ENCODE data around the gene KDM6A. TPM values are rescaled to one million over a fixed set of nuclear protein-coding genes. Genes with fewer than 3 reads are reported as not detected.
A peak's percentile ranks its signal among the peaks of the same experiment; 100 is the strongest.

The KDM6A gene
- total and polyA plus RNA-seq, 2 of the 13 experiments (the other 11 are each of a cell fraction or from before 2014, with no cell fraction given): 16.7 to 18.2 TPM

- TF ChIP-seq ZMAT3 (CRISPR knock-in tag; conservative IDR thresholded peaks at IDR 0.05): 0 out of 2 replicates have a peak, but pooled peaks have one; percentile 52
- no peak for TF ChIP-seq SCMH1 (CRISPR knock-in tag; IDR thresholded peaks at IDR 0.05; ENCODE audit: borderline replicate concordance)
- no peak for TF ChIP-seq ZNF337 (CRISPR knock-in tag; IDR thresholded peaks at IDR 0.05; ENCODE audit: borderline replicate concordance, low read depth)
- TF ChIP-seq ZC3H4 (CRISPR knock-in tag; IDR thresholded peaks at IDR 0.05; ENCODE audit: borderline replicate concordance): no peak
- no peak for TF ChIP-seq ZNF296 (CRISPR knock-in tag; conservative IDR thresholded peaks at IDR 0.05)
- TF ChIP-seq, protein P1, sequence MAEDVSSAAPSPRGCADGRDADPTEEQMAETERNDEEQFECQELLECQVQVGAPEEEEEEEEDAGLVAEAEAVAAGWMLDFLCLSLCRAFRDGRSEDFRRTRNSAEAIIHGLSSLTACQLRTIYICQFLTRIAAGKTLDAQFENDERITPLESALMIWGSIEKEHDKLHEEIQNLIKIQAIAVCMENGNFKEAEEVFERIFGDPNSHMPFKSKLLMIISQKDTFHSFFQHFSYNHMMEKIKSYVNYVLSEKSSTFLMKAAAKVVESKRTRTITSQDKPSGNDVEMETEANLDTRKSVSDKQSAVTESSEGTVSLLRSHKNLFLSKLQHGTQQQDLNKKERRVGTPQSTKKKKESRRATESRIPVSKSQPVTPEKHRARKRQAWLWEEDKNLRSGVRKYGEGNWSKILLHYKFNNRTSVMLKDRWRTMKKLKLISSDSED (CRISPR knock-in tag; IDR thresholded peaks at IDR 0.05): no peak
- TF ChIP-seq AGO2 (optimal IDR thresholded peaks at IDR 0.05; ENCODE audit: low read depth, low read length): peak; percentile 80
- TF ChIP-seq, protein P2, sequence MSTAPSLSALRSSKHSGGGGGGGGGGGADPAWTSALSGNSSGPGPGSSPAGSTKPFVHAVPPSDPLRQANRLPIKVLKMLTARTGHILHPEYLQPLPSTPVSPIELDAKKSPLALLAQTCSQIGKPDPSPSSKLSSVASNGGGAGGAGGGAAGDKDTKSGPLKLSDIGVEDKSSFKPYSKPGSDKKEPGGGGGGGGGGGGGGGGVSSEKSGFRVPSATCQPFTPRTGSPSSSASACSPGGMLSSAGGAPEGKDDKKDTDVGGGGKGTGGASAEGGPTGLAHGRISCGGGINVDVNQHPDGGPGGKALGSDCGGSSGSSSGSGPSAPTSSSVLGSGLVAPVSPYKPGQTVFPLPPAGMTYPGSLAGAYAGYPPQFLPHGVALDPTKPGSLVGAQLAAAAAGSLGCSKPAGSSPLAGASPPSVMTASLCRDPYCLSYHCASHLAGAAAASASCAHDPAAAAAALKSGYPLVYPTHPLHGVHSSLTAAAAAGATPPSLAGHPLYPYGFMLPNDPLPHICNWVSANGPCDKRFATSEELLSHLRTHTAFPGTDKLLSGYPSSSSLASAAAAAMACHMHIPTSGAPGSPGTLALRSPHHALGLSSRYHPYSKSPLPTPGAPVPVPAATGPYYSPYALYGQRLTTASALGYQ (CRISPR knock-in tag; IDR thresholded peaks at IDR 0.05): no peak
- TF ChIP-seq NRL (CRISPR knock-in tag; IDR thresholded peaks at IDR 0.05; ENCODE audit: borderline replicate concordance): no peak
- TF ChIP-seq PHF8 (CRISPR knock-in tag; IDR thresholded peaks at IDR 0.05): 0 out of 2 replicates have a peak, but pooled peaks have one; percentile 17
- no peak for TF ChIP-seq HOXA9 (CRISPR knock-in tag; IDR thresholded peaks at IDR 0.05; ENCODE audit: borderline replicate concordance)
- no peak for TF ChIP-seq ZNF567 (CRISPR knock-in tag; IDR thresholded peaks at IDR 0.05; ENCODE audit: borderline replicate concordance)
- TF ChIP-seq KAT7 (CRISPR knock-in tag; IDR thresholded peaks at IDR 0.05; ENCODE audit: borderline replicate concordance): no peak
- no peak for TF ChIP-seq WIZ (CRISPR knock-in tag; IDR thresholded peaks at IDR 0.05)
- no peak for TF ChIP-seq ETV5 (CRISPR knock-in tag; IDR thresholded peaks at IDR 0.05; ENCODE audit: borderline replicate concordance)
- TF ChIP-seq UBTF (CRISPR knock-in tag; IDR thresholded peaks at IDR 0.05): peak; percentile 35; the same call in 1 of the 2 replicates
- TF ChIP-seq CERS6 (CRISPR knock-in tag; IDR thresholded peaks at IDR 0.05): no peak
- TF ChIP-seq ARNT (IDR thresholded peaks at IDR 0.05): no peak
- TF ChIP-seq ZNF619 (CRISPR knock-in tag; IDR thresholded peaks at IDR 0.05): no peak
- TF ChIP-seq AGO1 (IDR thresholded peaks at IDR 0.05; ENCODE audit: low read depth, low read length, poor library complexity, severe bottlenecking): no peak
- TF ChIP-seq ZSCAN5A (CRISPR knock-in tag; IDR thresholded peaks at IDR 0.05; ENCODE audit: borderline replicate concordance): no peak
These were observed 658 bp downstream of the KDM6A start (continued) for GRCh38 chrX:44873415-44874276.
